HL-60 (cell line): ENCODE results near the gene CD44.

ENCODE experiments used
- POLR2AphosphoS5 ChIP-seq: IDR thresholded peaks from 2 replicates; pipeline ENCODE4 v1.6.1; 2012; ENCODE audit warnings: low read depth
- TF ChIP-seq, protein P1 (sequence below): IDR thresholded peaks from one replicate; pipeline ENCODE4 v1.5.1; 2011; ENCODE audit warnings: low read length, control low read depth, inconsistent platforms; ENCODE audit not compliant: insufficient read depth
- TF ChIP-seq, protein P2 (sequence below): IDR thresholded peaks from 2 replicates; pipeline ENCODE4 v1.6.1; 2012; ENCODE audit warnings: low read depth; ENCODE audit not compliant: insufficient replicate concordance

DNA sequence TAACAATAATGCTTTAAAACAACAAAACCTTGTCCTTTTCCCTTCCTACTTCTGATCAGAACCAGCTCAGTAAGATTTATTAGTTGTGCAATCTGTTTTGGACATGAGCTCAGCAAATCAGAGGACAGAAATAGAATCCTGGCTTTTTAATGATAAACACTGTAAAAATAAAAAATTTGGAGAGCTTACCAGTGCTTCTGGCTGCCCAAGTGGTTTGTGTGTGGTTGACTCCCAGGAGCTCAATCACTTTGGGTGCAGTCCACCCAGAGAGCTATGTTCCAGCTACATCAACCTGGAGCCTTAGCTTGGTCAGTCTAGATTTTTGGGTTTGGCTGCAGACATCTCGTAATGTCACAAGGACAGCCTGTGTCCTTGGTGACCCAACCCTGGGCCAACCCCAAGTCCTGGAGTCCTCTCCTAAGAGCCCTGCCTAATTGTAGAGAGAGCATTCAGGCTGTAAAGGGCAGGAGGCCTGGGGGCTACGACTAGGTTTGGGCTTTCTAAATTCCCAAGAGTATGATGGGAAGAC, 28.5 kb downstream of the CD44 start:
- TF ChIP-seq, protein P1, sequence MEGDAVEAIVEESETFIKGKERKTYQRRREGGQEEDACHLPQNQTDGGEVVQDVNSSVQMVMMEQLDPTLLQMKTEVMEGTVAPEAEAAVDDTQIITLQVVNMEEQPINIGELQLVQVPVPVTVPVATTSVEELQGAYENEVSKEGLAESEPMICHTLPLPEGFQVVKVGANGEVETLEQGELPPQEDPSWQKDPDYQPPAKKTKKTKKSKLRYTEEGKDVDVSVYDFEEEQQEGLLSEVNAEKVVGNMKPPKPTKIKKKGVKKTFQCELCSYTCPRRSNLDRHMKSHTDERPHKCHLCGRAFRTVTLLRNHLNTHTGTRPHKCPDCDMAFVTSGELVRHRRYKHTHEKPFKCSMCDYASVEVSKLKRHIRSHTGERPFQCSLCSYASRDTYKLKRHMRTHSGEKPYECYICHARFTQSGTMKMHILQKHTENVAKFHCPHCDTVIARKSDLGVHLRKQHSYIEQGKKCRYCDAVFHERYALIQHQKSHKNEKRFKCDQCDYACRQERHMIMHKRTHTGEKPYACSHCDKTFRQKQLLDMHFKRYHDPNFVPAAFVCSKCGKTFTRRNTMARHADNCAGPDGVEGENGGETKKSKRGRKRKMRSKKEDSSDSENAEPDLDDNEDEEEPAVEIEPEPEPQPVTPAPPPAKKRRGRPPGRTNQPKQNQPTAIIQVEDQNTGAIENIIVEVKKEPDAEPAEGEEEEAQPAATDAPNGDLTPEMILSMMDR: no peak
- no peak for TF ChIP-seq POLR2AphosphoS5
- TF ChIP-seq, protein P2, sequence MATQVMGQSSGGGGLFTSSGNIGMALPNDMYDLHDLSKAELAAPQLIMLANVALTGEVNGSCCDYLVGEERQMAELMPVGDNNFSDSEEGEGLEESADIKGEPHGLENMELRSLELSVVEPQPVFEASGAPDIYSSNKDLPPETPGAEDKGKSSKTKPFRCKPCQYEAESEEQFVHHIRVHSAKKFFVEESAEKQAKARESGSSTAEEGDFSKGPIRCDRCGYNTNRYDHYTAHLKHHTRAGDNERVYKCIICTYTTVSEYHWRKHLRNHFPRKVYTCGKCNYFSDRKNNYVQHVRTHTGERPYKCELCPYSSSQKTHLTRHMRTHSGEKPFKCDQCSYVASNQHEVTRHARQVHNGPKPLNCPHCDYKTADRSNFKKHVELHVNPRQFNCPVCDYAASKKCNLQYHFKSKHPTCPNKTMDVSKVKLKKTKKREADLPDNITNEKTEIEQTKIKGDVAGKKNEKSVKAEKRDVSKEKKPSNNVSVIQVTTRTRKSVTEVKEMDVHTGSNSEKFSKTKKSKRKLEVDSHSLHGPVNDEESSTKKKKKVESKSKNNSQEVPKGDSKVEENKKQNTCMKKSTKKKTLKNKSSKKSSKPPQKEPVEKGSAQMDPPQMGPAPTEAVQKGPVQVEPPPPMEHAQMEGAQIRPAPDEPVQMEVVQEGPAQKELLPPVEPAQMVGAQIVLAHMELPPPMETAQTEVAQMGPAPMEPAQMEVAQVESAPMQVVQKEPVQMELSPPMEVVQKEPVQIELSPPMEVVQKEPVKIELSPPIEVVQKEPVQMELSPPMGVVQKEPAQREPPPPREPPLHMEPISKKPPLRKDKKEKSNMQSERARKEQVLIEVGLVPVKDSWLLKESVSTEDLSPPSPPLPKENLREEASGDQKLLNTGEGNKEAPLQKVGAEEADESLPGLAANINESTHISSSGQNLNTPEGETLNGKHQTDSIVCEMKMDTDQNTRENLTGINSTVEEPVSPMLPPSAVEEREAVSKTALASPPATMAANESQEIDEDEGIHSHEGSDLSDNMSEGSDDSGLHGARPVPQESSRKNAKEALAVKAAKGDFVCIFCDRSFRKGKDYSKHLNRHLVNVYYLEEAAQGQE: no peak
